Trophoblast cell (in vitro differentiated cells and primary cell): ENCODE data around the gene TSBP1.

Source experiments
- DNase-seq, 2 donors: peaks; one replicate each; pipeline ENCODE4 v3.0.0-alpha.2; 2016
- H2AFZ ChIP-seq: 2 replicates; pipeline ENCODE4 v1.6.1; 2013; ENCODE audit warnings: low read length, moderate library complexity, mild to moderate bottlenecking; ENCODE audit not compliant: insufficient read depth, poor library complexity
- H2AK5ac ChIP-seq: 2 replicates; pipeline ENCODE4 v1.6.1; 2013; ENCODE audit warnings: mild to moderate bottlenecking, low read length
- H2BK120ac ChIP-seq: 2 replicates; pipeline ENCODE4 v1.6.1; 2013; ENCODE audit warnings: low read length, mild to moderate bottlenecking, moderate library complexity; ENCODE audit not compliant: insufficient read depth, poor library complexity
- H2BK12ac ChIP-seq: 2 replicates; pipeline ENCODE4 v1.6.1; 2013; ENCODE audit warnings: mild to moderate bottlenecking, low read length, moderate library complexity
- H2BK5ac ChIP-seq: 2 replicates; pipeline ENCODE4 v1.6.1; 2013; ENCODE audit warnings: low read length, low read depth, moderate library complexity, mild to moderate bottlenecking; ENCODE audit not compliant: poor library complexity
- H3K14ac ChIP-seq: 2 replicates; pipeline ENCODE4 v1.6.1; 2013; ENCODE audit warnings: mild to moderate bottlenecking, low read length
- H3K18ac ChIP-seq: 2 replicates; pipeline ENCODE4 v1.6.1; 2013; ENCODE audit warnings: mild to moderate bottlenecking, low read length
- H3K23ac ChIP-seq: 2 replicates; pipeline ENCODE4 v1.6.1; 2013; ENCODE audit warnings: low read length
- H3K27ac ChIP-seq: 2 replicates; pipeline ENCODE4 v1.5.1; 2013; ENCODE audit warnings: low read depth, mild to moderate bottlenecking, inconsistent platforms, low read length, moderate library complexity
- H3K27me3 ChIP-seq: 2 replicates; pipeline ENCODE4 v1.6.1; 2013; ENCODE audit warnings: inconsistent platforms, mild to moderate bottlenecking, low read length, moderate library complexity; ENCODE audit not compliant: insufficient read depth
- H3K36me3 ChIP-seq, 2 experiments: 1 replicate in 1 of 2; 2 replicates in 1 of 2; pipeline ENCODE4 v1.6.1; 2013; ENCODE audit warnings: low read length in 2 of 2, mild to moderate bottlenecking in 2 of 2, moderate library complexity in 1 of 2; ENCODE audit not compliant: insufficient read depth in 2 of 2, control insufficient read depth in 1 of 2
- H3K4ac ChIP-seq: 2 replicates; pipeline ENCODE4 v1.6.1; 2013; ENCODE audit warnings: low read depth, mild to moderate bottlenecking, low read length, moderate library complexity
- H3K4me1 ChIP-seq, 2 experiments: 1 replicate in 1 of 2; 2 replicates in 1 of 2; pipeline ENCODE4 v1.6.1; 2013; ENCODE audit warnings: low read length in 2 of 2, mild to moderate bottlenecking in 2 of 2, moderate library complexity in 1 of 2; ENCODE audit not compliant: insufficient read depth in 2 of 2, control insufficient read depth in 1 of 2
- H3K4me2 ChIP-seq: 2 replicates; pipeline ENCODE4 v1.6.1; 2013; ENCODE audit warnings: inconsistent platforms, mild to moderate bottlenecking, low read length, moderate library complexity
- H3K4me3 ChIP-seq: 2 replicates; pipeline ENCODE4 v1.5.1; 2013; ENCODE audit warnings: mild to moderate bottlenecking, low read depth, low read length, inconsistent platforms
- H3K79me1 ChIP-seq: one replicate; pipeline ENCODE4 v1.6.1; 2013; ENCODE audit warnings: low read length
- H3K79me2 ChIP-seq: 2 replicates; pipeline ENCODE4 v1.6.1; 2013; ENCODE audit warnings: low read length, mild to moderate bottlenecking; ENCODE audit not compliant: control insufficient read depth, insufficient read depth, poor library complexity
- H3K9ac ChIP-seq: 2 replicates; pipeline ENCODE4 v1.6.1; 2013; ENCODE audit warnings: mild to moderate bottlenecking, low read length
- H3K9me3 ChIP-seq: 2 replicates; pipeline ENCODE4 v1.6.1; 2013; ENCODE audit warnings: low read depth, mild to moderate bottlenecking, control low read depth, inconsistent platforms, low read length; ENCODE audit not compliant: insufficient read depth
- H4K12ac ChIP-seq: 2 replicates; pipeline ENCODE4 v1.6.1; 2013; ENCODE audit warnings: low read depth, mild to moderate bottlenecking, low read length, moderate library complexity
- H4K8ac ChIP-seq: 2 replicates; pipeline ENCODE4 v1.6.1; 2013; ENCODE audit warnings: low read depth, mild to moderate bottlenecking, low read length, moderate library complexity
- H4K91ac ChIP-seq: one replicate; pipeline ENCODE4 v1.6.1; 2013; ENCODE audit warnings: low read depth, mild to moderate bottlenecking, low read length, moderate library complexity
- WGBS: extraction: QIAGEN DNeasy Blood & Tissue Kit; methylation state at CpG from one replicate; pipeline ENCODE4 v1.1.7; 2013; ENCODE audit warnings: missing lambda C conversion rate; ENCODE audit not compliant: insufficient read length, insufficient coverage; ENCODE audit errors: extremely low coverage; 5-methylcytosine and 5-hydroxymethylcytosine counted together

Gene TSBP1

GRCh38 chr6:32405656-32406055 lies 34.0 kb upstream of the TSBP1 start:
- H3K79me1 ChIP-seq = no peaks in the 10 kb centered on the region
- no CpG with 5 or more reads among the region's 1 CpG for WGBS
- H3K36me3 ChIP-seq = no peaks in the 10 kb centered on the region
- no peak overlapping the region for H3K4me2 ChIP-seq
- no peak overlapping the region for H3K4me3 ChIP-seq
- H3K4me1 ChIP-seq = no peaks in the 10 kb centered on the region
- H3K27ac ChIP-seq = no peak overlapping the region
- H2AFZ ChIP-seq = no peak overlapping the region
- H4K12ac ChIP-seq = no peak overlapping the region
- H4K8ac ChIP-seq = no peak overlapping the region
- no peak overlapping the region for H3K4ac ChIP-seq
- H2BK120ac ChIP-seq = no peak overlapping the region
- no peaks in the 10 kb centered on the region for H3K27me3 ChIP-seq
- H3K79me2 ChIP-seq = no peaks in the 10 kb centered on the region
- no peak overlapping the region for H2AK5ac ChIP-seq
- H3K9me3 ChIP-seq = peaks cover 2% of the 10 kb centered on the region
- H3K18ac ChIP-seq = no peak overlapping the region
- H4K91ac ChIP-seq = no peak overlapping the region
- no peak overlapping the region for H2BK5ac ChIP-seq
- no peak overlapping the region for H3K23ac ChIP-seq
- no peak overlapping the region for H2BK12ac ChIP-seq
- H3K14ac ChIP-seq = no peak overlapping the region
- H3K9ac ChIP-seq = no peak overlapping the region
- no peak for DNase-seq

GRCh38 chr6:32402812-32403211 lies 31.1 kb upstream of the TSBP1 start:
- no peak overlapping the region for H2BK120ac ChIP-seq
- no CpG with 5 or more reads among the region's 8 CpGs for WGBS
- H3K4me1 ChIP-seq = no peaks in the 10 kb centered on the region
- no peak overlapping the region for H3K4me2 ChIP-seq
- H3K27me3 ChIP-seq = no peaks in the 10 kb centered on the region
- H3K23ac ChIP-seq = no peak overlapping the region
- no peak overlapping the region for H4K12ac ChIP-seq
- H3K36me3 ChIP-seq = no peaks in the 10 kb centered on the region
- H2BK5ac ChIP-seq = no peak overlapping the region
- peaks cover 2% of the 10 kb centered on the region for H3K9me3 ChIP-seq
- no peaks in the 10 kb centered on the region for H3K79me1 ChIP-seq
- H3K14ac ChIP-seq = no peak overlapping the region
- no peak overlapping the region for H2AFZ ChIP-seq
- no peak overlapping the region for H3K4me3 ChIP-seq
- H3K79me2 ChIP-seq = no peaks in the 10 kb centered on the region
- no peak overlapping the region for H2AK5ac ChIP-seq
- H4K8ac ChIP-seq = no peak overlapping the region
- DNase-seq = no peak
- no peak overlapping the region for H2BK12ac ChIP-seq
- no peak overlapping the region for H4K91ac ChIP-seq
- H3K9ac ChIP-seq = no peak overlapping the region
- H3K27ac ChIP-seq = no peak overlapping the region
- no peak overlapping the region for H3K18ac ChIP-seq
- no peak overlapping the region for H3K4ac ChIP-seq

- H4K91ac ChIP-seq = no peak overlapping the region
- no peaks in the 10 kb centered on the region for H3K36me3 ChIP-seq
- H2AFZ ChIP-seq = no peak overlapping the region
- no peak overlapping the region for H3K18ac ChIP-seq
- H2BK5ac ChIP-seq = no peak overlapping the region
- no peaks in the 10 kb centered on the region for H3K27me3 ChIP-seq
- no peak overlapping the region for H2BK12ac ChIP-seq
- no peaks in the 10 kb centered on the region for H3K79me1 ChIP-seq
- H4K12ac ChIP-seq = no peak overlapping the region
- no peak overlapping the region for H3K4me2 ChIP-seq
- H3K4me3 ChIP-seq = no peak overlapping the region
- H3K27ac ChIP-seq = no peak overlapping the region
- H3K4me1 ChIP-seq = peaks cover 0 to 2% of the 10 kb centered on the region in 2 experiments
- no peak overlapping the region for H2BK120ac ChIP-seq
- no peak overlapping the region for H2AK5ac ChIP-seq
- no peak overlapping the region for H3K9ac ChIP-seq
- H4K8ac ChIP-seq = no peak overlapping the region
- H3K4ac ChIP-seq = no peak overlapping the region
- H3K14ac ChIP-seq = no peak overlapping the region
- no CpG with 5 or more reads among the region's 4 CpGs for WGBS
- no peak overlapping the region for H3K23ac ChIP-seq
- no peaks in the 10 kb centered on the region for H3K79me2 ChIP-seq
- H3K9me3 ChIP-seq = peaks cover 2% of the 10 kb centered on the region
- no peak for DNase-seq
Observed at GRCh38 chr6:32401284-32401963, 29.7 kb upstream of the TSBP1 start.

GRCh38 chr6:32397252-32397920 lies 25.7 kb upstream of the TSBP1 start:
- Histone ChIP-seq H3K27ac (no peak overlapping the region), H3K36me3 (no peaks in the 10 kb centered on the region), H2BK120ac (no peak overlapping the region), H3K9me3 (no peaks in the 10 kb centered on the region), H2BK12ac (no peak overlapping the region), H3K14ac (no peak overlapping the region), H4K12ac (no peak overlapping the region), H3K23ac (no peak overlapping the region), H3K4ac (no peak overlapping the region), H3K79me2 (no peaks in the 10 kb centered on the region), H2AK5ac (no peak overlapping the region), H3K4me3 (no peak overlapping the region), H2BK5ac (no peak overlapping the region), H3K4me1 (peaks cover 0 to 2% of the 10 kb centered on the region in 2 experiments), H2AFZ (no peak overlapping the region), H3K9ac (no peak overlapping the region), H4K91ac (no peak overlapping the region), H3K79me1 (no peaks in the 10 kb centered on the region), H4K8ac (no peak overlapping the region), H3K27me3 (no peaks in the 10 kb centered on the region), H3K18ac (no peak overlapping the region), H3K4me2 (no peak overlapping the region)
- no CpG with 5 or more reads among the region's 7 CpGs for WGBS
- DNase-seq = no peak
